GM18499 (cell line): ENCODE measurements around the gene PBRM1.
"Not testable (repeated sequence)": the region's sequence is repeated elsewhere in the genome, so short reads cannot be mapped to it uniquely, and the experiment has no call there.

Source experiments
- ATAC-seq: cut with Tn5 transposase; IDR thresholded peaks from one replicate; pipeline ENCODE4 v1.9.1; 2021; ENCODE audit warnings: moderate number of reproducible peaks; ENCODE audit not compliant: insufficient read depth, unreplicated experiment

PBRM1 gene

GRCh38 chr3:52527732-52528585, 157.8 kb downstream of the PBRM1 start:
- ATAC-seq, result no peak

- no peak for ATAC-seq
These were observed 158.5 kb downstream of the PBRM1 start for GRCh38 chr3:52527039-52527731.

GRCh38 chr3:52526671-52527038, 159.1 kb downstream of the PBRM1 start:
- ATAC-seq, result not testable (repeated sequence)

- no peak for ATAC-seq
These were observed 159.8 kb downstream of the PBRM1 start for GRCh38 chr3:52525680-52526561.

- ATAC-seq, result no peak
These were observed 160.7 kb downstream of the PBRM1 start for GRCh38 chr3:52524752-52525679.

- no peak for ATAC-seq
These were observed 161.4 kb downstream of the PBRM1 start for GRCh38 chr3:52524258-52524751.

GRCh38 chr3:52523386-52524257, 162.1 kb downstream of the PBRM1 start:
- ATAC-seq, result no peak

- ATAC-seq, result no peak
These were observed 163.0 kb downstream of the PBRM1 start for GRCh38 chr3:52522651-52523251.

GRCh38 chr3:52521881-52522650, 163.6 kb downstream of the PBRM1 start:
- ATAC-seq, result no peak

- ATAC-seq, result no peak
These were observed 164.3 kb downstream of the PBRM1 start for GRCh38 chr3:52521488-52521824.

- ATAC-seq, result no peak
These were observed 164.8 kb downstream of the PBRM1 start for GRCh38 chr3:52520716-52521487.

- ATAC-seq, result no peak
These were observed 165.5 kb downstream of the PBRM1 start for GRCh38 chr3:52520141-52520667.

GRCh38 chr3:52519445-52520140, 166.1 kb downstream of the PBRM1 start:
- ATAC-seq, result no peak

- ATAC-seq, result no peak
These were observed 166.8 kb downstream of the PBRM1 start for GRCh38 chr3:52518723-52519444.
